VCaP (cell line): Measurements from ENCODE around the gene CCDC60.

Experiments used
- H3K27ac ChIP-seq: fragments of 450-650 bp; 2 replicates; pipeline ENCODE4 v1.5.1; 2017
- TF ChIP-seq, protein P1 (sequence below): fragments of 450-650 bp; conservative IDR thresholded peaks from 2 replicates; pipeline ENCODE4 v1.5.1; 2017; ENCODE audit warnings: mild to moderate bottlenecking, moderate library complexity

CCDC60 gene

DNA sequence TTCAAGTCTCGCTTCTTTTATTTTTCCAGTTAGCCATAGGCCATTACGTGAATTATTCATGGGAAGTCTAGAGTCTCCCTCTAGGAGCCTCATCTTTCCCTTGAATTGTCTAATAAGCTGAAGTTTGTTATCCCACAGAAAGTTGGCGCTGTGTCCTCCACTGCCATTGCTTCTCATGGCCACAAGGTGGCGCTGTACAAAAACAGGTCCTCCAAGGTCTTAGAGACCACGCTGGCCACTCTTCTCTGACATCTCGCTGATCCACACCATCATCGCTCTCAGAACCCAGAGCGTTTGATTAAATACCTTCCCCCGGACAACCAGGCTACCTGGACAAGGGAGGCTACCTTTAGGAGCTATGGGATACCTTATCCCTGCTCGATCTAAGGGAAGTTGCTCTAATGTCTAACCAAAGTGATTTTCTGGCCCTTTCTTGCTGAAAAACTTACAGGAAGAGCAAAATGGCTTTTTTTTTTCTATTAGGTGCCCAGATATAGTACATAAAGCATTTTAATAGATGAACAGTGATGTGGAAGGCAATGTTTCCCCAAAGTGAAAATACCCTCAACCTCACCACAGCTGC lies 110.0 kb downstream of the CCDC60 start:
- no peak overlapping the region for H3K27ac ChIP-seq
- TF ChIP-seq, protein P1, sequence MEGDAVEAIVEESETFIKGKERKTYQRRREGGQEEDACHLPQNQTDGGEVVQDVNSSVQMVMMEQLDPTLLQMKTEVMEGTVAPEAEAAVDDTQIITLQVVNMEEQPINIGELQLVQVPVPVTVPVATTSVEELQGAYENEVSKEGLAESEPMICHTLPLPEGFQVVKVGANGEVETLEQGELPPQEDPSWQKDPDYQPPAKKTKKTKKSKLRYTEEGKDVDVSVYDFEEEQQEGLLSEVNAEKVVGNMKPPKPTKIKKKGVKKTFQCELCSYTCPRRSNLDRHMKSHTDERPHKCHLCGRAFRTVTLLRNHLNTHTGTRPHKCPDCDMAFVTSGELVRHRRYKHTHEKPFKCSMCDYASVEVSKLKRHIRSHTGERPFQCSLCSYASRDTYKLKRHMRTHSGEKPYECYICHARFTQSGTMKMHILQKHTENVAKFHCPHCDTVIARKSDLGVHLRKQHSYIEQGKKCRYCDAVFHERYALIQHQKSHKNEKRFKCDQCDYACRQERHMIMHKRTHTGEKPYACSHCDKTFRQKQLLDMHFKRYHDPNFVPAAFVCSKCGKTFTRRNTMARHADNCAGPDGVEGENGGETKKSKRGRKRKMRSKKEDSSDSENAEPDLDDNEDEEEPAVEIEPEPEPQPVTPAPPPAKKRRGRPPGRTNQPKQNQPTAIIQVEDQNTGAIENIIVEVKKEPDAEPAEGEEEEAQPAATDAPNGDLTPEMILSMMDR: peak; percentile 92

DNA sequence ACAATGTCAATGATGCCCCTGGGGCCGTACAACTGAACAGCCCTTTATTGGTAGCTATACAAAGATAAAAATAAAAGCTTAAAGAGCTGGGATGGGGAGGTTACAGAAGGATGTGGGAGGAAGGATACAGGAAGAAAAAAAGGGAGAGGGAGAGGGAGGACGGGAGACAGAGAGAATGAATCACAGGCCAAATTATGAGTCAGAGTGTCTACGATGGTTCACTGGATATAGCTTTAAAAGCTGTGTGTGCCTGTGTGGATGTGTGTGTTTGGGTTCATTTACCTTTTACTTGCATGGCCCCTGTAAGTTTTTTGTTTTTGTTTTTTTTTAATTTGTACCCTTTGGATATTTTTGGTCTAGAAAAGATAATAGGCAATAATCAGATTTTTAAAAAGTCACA lies 111.9 kb downstream of the CCDC60 start:
- no peak overlapping the region for H3K27ac ChIP-seq
- TF ChIP-seq, protein P1: no peak

DNA sequence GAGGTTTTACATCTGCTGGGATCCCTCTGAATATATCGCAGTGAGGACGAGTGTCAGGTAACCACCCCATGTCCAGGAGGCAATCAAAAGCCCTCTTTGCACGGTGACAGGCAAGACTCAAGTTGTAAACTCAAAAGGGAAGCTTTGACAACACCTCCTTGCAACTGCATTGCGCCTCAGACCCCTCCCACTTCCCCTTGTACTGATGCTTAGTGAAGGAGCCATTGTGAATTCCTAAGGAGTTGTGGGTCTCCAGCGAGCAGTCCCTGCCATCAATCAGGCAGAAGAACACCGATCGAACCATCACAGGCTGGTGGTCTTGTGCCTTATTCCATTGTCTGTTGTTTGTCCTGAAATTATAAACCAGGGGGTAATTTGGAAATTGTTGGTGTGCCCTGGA lies 112.6 kb downstream of the CCDC60 start:
- no peak overlapping the region for H3K27ac ChIP-seq
- TF ChIP-seq, protein P1: no peak

DNA sequence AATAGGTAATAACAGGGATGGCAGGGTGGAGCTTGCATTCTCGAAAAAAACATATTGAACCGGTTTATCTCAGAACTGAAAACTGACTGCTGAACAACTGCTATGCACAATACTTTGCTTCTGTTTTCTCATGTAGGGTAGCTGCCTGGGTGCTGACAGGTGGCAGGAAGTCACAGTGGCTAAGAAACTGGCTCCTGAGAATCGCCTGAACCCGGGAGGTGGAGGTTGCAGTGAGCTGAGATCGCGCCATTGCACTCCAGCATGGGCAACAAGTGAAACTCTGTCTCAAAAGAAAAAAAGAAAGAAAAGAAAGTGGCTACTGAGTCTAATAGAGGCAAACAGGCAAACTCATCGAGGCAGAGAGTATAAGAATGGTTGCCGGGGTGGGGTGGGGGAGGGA lies 113.1 kb downstream of the CCDC60 start:
- TF ChIP-seq, protein P1: no peak
- H3K27ac ChIP-seq: no peak overlapping the region

DNA sequence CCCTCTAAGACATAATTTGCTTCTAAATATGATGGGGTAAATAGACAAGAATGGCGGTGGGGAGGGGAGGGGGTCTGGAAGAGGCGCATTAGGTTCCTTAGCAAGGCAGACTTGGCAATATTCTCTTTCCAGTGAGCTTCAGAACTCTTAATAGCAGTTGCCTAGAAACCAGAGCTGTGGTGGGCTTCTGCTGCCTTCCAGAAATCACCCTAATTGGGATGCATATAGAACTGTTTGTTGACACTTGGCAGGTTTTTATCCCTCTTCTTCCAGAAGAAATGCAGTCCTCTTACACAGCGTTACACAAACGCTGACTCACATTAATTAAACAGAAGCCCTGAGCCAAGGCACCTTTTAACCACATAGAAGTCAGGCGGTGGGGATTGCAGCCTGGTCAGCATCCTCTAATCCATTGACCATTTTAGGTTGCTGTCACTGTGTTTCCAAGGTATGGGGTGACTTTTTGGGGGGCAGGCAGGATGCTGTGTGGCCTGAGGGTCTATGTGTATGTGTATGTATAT lies 114.1 kb downstream of the CCDC60 start:
- TF ChIP-seq, protein P1: no peak
- no peak overlapping the region for H3K27ac ChIP-seq

DNA sequence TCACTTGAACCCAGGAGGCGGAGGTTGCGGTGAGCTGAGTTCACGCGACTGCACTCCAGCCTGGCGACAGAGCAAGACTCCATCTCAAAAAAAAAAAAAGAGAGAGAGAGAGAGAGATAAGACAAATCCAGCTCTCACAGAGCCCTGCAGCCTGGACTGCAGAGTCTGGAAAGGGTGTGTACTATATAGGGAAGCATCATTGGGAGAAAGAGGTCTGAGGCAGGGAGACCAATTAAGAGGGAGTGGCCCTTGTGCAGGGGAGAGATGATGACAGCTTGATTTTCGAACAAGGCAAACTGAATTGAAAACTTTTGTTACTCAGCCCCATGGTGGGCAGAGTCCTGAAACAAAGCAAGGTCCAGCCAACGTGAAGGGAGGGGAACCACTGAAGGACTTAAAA lies 116.2 kb downstream of the CCDC60 start:
- TF ChIP-seq, protein P1: no peak
- no peak overlapping the region for H3K27ac ChIP-seq

DNA sequence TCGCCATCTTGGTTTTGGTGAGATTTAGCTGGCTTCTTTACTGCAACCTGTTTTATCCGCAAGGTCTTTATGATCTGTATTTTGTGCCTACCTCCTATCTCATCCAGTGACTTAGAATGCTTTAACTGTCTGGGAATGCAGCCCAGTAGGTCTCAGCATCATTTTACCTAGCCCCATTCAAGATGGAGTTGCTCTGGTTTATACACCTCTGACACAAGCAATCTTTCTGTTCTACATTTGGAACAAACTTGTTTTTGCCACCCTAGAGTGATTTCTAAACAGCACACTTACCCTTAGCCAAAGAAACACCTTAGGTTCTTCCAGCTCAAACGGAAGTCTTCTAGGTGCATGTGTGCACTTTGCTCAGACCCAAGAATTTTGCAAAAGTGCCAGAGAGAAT lies 122.3 kb downstream of the CCDC60 start:
- no peak overlapping the region for H3K27ac ChIP-seq
- TF ChIP-seq, protein P1: no peak
